ENCODE measurements around the gene MAST2. TPM values are rescaled to one million over a fixed set of nuclear protein-coding genes. Genes with fewer than 3 reads are reported as not detected.
"Not testable (repeated sequence)": the region's sequence is repeated elsewhere in the genome, so short reads cannot be mapped to it uniquely, and the experiment has no call there.

MAST2 gene
- total RNA-seq, 1 donor from 2014 or later: 60.7 TPM

- no peak overlapping the region for H3K27ac Mint-ChIP-seq
- H3K9me3 Mint-ChIP-seq: peaks cover 13% of the 10 kb centered on the region
- H3K36me3 Mint-ChIP-seq: peaks cover 9% of the 10 kb centered on the region
- DNase-seq (ENCODE audit: low spot score in 2 of 2, unreplicated experiment in 2 of 2): no peak
- H3K4me3 Mint-ChIP-seq: no peak overlapping the region
- H3K4me1 Mint-ChIP-seq: peaks cover 20% of the 10 kb centered on the region
- H3K27me3 Mint-ChIP-seq (ENCODE audit: low read depth): no peaks in the 10 kb centered on the region
- TF ChIP-seq CTCF (IDR thresholded peaks at IDR 0.05; ENCODE audit: unreplicated experiment): no peak
Observed at GRCh38 chr1:45952072-45952471, 148.7 kb downstream of the MAST2 start.

- no peak overlapping the region for H3K4me3 Mint-ChIP-seq
- TF ChIP-seq CTCF (IDR thresholded peaks at IDR 0.05; ENCODE audit: unreplicated experiment): no peak
Observed at GRCh38 chr1:45953934-45954847, 150.8 kb downstream of the MAST2 start.

GRCh38 chr1:45957684-45958083 is 154.3 kb downstream of the MAST2 start:
- no peak overlapping the region for H3K27ac Mint-ChIP-seq

More at GRCh38 chr1:45953934-45954847, 150.8 kb downstream of the MAST2 start:
- Mint-ChIP-seq H3K4me1 (peaks cover 20% of the 10 kb centered on the region), H3K27me3 (ENCODE audit: low read depth) (no peaks in the 10 kb centered on the region), H3K27ac (peak overlapping the region; percentile 30), H3K36me3 (peaks cover under 1% of the 10 kb centered on the region), H3K9me3 (peaks cover under 1% of the 10 kb centered on the region)
- no peak for DNase-seq (ENCODE audit: low spot score in 2 of 2, unreplicated experiment in 2 of 2)

GRCh38 chr1:45958317-45958716 is 154.9 kb downstream of the MAST2 start:
- peaks cover 14% of the 10 kb centered on the region for H3K4me1 Mint-ChIP-seq
- no peaks in the 10 kb centered on the region for H3K27me3 Mint-ChIP-seq (ENCODE audit: low read depth)
- no peak overlapping the region for H3K27ac Mint-ChIP-seq
- peaks cover 19% of the 10 kb centered on the region for H3K36me3 Mint-ChIP-seq
- H3K9me3 Mint-ChIP-seq: peaks cover under 1% of the 10 kb centered on the region
- TF ChIP-seq CTCF (IDR thresholded peaks at IDR 0.05; ENCODE audit: unreplicated experiment): no peak
- no peak overlapping the region for H3K4me3 Mint-ChIP-seq
- no peak for DNase-seq (ENCODE audit: low spot score in 2 of 2, unreplicated experiment in 2 of 2)

More at GRCh38 chr1:45957684-45958083, 154.3 kb downstream of the MAST2 start:
- no peak for TF ChIP-seq CTCF (IDR thresholded peaks at IDR 0.05; ENCODE audit: unreplicated experiment)
- Mint-ChIP-seq H3K9me3 (no peaks in the 10 kb centered on the region), H3K4me1 (peaks cover 16% of the 10 kb centered on the region), H3K27me3 (ENCODE audit: low read depth) (no peaks in the 10 kb centered on the region), H3K36me3 (peaks cover 15% of the 10 kb centered on the region), H3K4me3 (no peak overlapping the region)
- DNase-seq (ENCODE audit: low spot score in 2 of 2, unreplicated experiment in 2 of 2): no peak

GRCh38 chr1:45960930-45961715 is 157.7 kb downstream of the MAST2 start:
- Mint-ChIP-seq H3K27ac (no peak overlapping the region), H3K36me3 (peaks cover 40% of the 10 kb centered on the region), H3K9me3 (peaks cover 22% of the 10 kb centered on the region), H3K4me1 (no peaks in the 10 kb centered on the region), H3K4me3 (no peak overlapping the region), H3K27me3 (ENCODE audit: low read depth) (no peaks in the 10 kb centered on the region)
- no peak for TF ChIP-seq CTCF (IDR thresholded peaks at IDR 0.05; ENCODE audit: unreplicated experiment)
- DNase-seq (ENCODE audit: low spot score in 2 of 2, unreplicated experiment in 2 of 2): no peak

GRCh38 chr1:45961936-45962335 is 158.5 kb downstream of the MAST2 start:
- H3K27me3 Mint-ChIP-seq (ENCODE audit: low read depth); DNase-seq (ENCODE audit: low spot score in 2 of 2, unreplicated experiment in 2 of 2); H3K4me1 Mint-ChIP-seq; H3K27ac Mint-ChIP-seq; H3K4me3 Mint-ChIP-seq: not testable (repeated sequence)
- H3K36me3 Mint-ChIP-seq: peaks cover 40% of the 10 kb centered on the region
- peaks cover 23% of the 10 kb centered on the region for H3K9me3 Mint-ChIP-seq
